GM12878 (cell line): ENCODE measurements around the gene TLR10.

Experiments
- FOXM1 ChIP-seq: IDR thresholded peaks from 2 replicates; pipeline ENCODE4 v1.6.1; 2012; ENCODE audit warnings: low read depth, mild to moderate bottlenecking, inconsistent platforms, low read length, moderate library complexity
- NRF1 ChIP-seq: conservative IDR thresholded peaks from 2 replicates; pipeline ENCODE4 v1.6.1; 2011; ENCODE audit warnings: mild to moderate bottlenecking, low read depth, low read length, improper control_type of control experiment

- TF ChIP-seq FOXM1 (no peak), NRF1 (no peak)
These were observed 31.6 kb upstream of the TLR10 start for GRCh38 chr4:38814386-38814785.
